GM12873 (cell line): Measurements from ENCODE around the gene MAGI2.

Source experiments
- TF ChIP-seq, protein P1 (sequence below): IDR thresholded peaks from 2 replicates; pipeline ENCODE4 v1.5.1; 2012; ENCODE audit warnings: low read depth, mild to moderate bottlenecking, moderate library complexity, low read length, control low read depth; ENCODE audit not compliant: insufficient read depth; ENCODE audit errors: missing control alignments

The MAGI2 gene

DNA sequence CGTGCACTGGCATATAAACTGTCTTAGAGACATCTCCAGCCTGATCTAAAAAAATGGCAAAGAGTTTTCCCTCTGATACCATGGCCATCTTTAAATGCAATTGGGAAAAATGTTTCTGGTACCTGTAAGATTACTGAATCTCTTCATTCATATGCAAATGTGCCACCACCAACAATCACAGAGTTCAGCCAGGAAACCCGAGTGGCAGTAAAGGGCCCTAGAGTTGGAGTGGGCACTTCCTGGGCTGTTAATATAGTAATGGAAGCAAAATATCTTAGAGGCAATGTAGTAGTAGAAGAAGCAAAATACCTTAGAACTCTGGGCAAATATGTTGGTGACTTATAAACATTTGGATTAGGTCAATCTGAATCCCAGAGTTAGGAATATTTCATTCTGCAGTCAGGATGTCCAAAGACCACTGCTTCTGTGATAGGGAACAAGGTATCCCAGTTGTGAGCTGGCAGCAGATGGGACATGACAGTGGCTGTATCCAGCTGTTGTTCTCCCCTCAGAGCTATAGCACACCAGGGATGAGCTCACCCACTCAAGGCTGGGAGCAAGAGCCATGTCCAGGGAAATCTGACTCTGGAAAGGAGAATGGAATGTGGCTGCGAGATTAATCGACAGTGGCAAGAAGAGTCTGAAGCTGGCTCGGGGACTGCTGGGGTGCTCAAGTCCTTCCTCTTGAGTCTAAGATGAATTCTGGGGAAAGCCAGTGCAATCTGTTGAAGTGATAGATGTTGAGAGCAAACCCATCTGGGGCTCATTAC, 1322.8 kb downstream of the MAGI2 start:
- TF ChIP-seq, protein P1, sequence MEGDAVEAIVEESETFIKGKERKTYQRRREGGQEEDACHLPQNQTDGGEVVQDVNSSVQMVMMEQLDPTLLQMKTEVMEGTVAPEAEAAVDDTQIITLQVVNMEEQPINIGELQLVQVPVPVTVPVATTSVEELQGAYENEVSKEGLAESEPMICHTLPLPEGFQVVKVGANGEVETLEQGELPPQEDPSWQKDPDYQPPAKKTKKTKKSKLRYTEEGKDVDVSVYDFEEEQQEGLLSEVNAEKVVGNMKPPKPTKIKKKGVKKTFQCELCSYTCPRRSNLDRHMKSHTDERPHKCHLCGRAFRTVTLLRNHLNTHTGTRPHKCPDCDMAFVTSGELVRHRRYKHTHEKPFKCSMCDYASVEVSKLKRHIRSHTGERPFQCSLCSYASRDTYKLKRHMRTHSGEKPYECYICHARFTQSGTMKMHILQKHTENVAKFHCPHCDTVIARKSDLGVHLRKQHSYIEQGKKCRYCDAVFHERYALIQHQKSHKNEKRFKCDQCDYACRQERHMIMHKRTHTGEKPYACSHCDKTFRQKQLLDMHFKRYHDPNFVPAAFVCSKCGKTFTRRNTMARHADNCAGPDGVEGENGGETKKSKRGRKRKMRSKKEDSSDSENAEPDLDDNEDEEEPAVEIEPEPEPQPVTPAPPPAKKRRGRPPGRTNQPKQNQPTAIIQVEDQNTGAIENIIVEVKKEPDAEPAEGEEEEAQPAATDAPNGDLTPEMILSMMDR = no peak

- TF ChIP-seq, protein P1 = no peak
Measured at GRCh38 chr7:78129865-78130264, 1323.6 kb downstream of the MAGI2 start.

- TF ChIP-seq, protein P1 = no peak
Measured at GRCh38 chr7:78127009-78127408, 1326.5 kb downstream of the MAGI2 start.

DNA sequence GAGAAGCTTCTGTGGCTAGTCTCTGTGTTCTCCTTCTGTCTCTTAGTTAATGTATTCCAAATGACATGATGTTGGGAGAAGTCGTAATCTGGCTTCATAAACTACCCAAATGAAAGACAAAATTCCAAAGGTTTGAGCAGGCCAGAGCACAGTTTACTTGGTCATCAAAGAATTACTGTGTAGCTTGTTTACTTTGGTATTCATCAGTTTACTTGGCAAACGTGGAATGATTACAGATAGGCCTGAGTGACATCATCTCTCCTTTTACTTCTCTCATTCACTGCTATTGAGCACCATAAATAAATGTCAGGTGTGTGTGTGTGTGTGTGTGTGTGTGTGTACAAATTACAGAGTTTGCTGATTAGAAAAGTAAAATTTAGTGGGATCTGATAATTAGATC, 1327.6 kb downstream of the MAGI2 start:
- TF ChIP-seq, protein P1 = no peak

DNA sequence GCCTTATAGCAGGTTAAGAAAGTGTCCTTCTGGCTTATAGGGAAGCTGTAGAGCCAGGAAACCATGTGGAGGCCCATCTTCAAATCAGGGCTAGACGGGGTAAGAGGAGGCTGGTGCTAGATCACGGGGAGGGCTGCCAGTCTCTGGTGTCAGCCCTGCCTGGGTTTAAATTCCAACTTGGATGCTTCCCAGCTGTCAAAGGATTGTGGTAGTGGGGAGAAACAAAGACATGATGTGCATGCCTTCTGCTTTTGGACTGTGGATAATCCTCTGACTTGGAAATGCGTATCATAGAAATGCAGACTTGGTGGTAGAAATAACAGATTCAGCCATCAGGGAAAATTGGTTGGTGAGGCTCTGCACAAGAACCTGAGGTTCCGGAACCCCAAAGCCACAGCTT, 1329.3 kb downstream of the MAGI2 start:
- TF ChIP-seq, protein P1 = no peak

GRCh38 chr7:78121888-78122287, 1331.6 kb downstream of the MAGI2 start:
- TF ChIP-seq, protein P1 = no peak

DNA sequence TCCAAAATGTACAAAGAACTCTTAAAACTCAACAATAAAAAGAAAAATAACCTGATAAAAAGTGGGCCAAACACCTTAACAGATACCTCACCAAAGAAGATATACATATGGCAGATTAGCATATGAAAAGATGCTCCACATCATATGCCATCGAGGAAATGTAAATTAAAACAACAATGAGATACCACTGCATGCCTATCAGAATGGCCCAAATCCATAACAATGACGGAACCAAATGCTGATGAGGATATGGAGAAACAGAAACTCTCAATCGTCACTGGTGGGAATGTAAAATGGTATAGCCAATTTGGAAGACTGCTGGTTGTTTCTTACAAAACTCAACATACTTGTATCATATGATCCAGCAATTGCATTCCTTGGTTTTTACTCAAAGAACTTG, 1335.0 kb downstream of the MAGI2 start:
- TF ChIP-seq, protein P1 = no peak
